Activated T-cell treated with anti-CD3 and anti-CD28 coated beads, Interleukin-2, amount 50 U/mL, for 1 hour (primary cell): ENCODE data around the gene EPHA1.
A peak's percentile ranks its signal among the peaks of the same experiment; 100 is the strongest.
"Not testable (repeated sequence)": the region's sequence is repeated elsewhere in the genome, so short reads cannot be mapped to it uniquely, and the experiment has no call there.

Experiments
- DNase-seq: peaks from one replicate; pipeline ENCODE4 v3.0.0-alpha.2; 2020

Gene EPHA1

DNA sequence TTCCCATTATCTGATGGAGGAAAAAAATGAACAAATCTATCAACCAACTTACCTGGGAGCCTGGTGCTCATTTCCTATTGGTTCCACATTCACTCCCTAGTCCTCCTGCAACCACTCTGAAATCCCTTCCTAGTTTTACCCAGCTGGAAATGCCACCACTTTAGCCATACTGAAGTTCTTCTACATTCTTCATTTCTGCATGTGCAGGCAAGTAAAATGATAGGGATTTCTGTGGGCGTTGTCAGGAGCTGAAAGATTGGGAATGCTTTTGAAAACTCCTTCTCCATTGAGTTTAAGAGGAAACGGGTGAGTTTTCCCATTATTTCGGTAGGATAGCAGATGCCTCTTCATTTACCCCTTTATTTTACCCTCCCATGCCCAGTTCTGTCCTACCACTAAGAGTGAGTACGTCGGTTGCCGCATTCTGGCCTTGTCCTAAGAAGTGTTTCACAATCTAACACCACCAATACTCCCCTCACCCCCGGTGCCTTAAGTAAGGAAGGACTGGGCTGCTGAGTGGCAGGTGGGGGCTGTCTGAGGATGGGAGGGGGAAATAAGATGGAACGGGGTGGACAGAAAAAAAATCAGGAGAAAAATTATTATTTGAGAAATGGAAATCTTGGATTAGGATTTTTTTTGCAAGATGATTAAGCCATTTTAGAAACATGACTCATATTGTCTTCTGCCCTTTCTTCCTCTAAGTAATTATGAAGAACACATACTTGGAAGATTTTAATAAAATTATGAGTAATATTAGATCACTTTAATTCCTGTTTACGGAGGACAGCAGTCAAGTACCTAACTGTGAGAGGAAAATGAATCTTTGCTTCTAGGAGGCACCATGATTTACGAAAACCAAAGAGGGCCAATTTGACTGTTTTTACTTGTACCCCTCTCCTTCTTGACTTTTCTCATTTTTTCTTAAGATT lies 21.4 kb upstream of the EPHA1 start:
- no peak for DNase-seq

DNA sequence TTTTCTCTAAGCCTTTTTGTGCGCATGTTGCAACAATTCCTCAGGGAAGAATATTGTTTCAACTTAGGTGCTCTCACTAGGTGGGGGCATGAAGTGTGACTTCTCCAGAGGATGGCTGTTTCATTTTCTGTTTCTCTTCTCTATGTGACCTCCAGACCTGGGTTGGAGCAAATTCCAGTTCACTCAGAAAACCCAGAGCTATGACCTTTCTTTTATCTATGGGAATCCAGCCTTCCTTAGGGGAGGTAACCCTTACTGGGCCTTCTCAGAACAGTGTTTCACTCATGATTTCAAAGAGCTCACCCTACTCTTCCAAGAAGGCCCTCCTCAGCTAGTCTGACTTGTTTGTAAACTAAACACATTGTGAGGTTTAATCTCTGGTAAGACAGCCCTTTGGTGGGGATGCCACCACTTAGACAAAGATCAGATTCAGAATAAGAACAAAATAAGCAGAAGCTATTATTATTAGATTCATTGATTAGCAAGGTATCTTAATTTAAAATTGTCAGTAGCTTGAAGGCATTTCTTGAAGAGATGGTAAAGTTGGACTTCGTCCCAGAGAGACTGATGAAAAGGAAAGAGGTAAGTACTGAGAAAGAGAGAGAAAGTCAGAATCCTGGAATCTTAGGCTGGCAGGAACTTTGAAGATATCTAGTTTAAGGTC lies 18.0 kb upstream of the EPHA1 start:
- no peak for DNase-seq

DNA sequence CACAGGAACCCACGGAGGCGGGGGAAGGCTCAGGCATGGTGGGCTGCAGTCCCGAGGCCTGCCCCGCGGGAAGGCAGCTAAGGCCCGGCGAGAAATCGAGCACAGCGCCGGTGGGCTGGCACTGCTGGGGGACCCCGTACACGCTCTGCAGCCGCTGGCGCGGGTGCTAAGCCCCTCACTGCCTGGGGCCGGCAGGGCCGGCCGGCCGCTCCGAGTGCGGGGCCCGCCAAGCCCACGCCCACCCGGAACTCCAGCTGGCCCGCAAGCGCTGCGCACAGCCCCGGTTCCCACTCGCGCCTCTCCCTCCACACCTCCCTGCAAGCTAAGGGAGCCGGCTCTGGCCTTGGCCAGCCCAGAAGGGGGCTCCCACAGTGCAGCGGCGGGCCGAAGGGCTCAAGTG lies 15.8 kb upstream of the EPHA1 start:
- not testable (repeated sequence) for DNase-seq

DNA sequence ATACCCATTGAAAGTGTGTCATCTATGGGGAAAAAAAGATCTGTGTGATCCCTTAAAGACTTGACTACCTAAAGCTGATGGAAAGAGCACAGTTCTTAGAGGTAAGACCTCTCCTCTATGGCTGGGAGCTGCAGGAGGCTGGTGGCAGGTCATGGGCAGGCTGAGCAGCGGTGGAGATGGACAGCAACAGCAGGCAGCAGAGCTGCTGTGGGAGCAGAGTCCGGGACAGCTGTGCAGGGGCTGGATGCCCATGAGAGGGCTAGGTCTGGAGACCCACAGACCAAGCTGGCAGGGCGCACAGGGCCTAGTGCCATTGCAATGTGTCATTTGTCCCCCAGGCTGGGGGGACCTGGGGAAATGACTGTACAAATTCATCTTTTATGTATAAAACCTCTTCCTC lies 13.4 kb upstream of the EPHA1 start:
- DNase-seq: no peak

DNA sequence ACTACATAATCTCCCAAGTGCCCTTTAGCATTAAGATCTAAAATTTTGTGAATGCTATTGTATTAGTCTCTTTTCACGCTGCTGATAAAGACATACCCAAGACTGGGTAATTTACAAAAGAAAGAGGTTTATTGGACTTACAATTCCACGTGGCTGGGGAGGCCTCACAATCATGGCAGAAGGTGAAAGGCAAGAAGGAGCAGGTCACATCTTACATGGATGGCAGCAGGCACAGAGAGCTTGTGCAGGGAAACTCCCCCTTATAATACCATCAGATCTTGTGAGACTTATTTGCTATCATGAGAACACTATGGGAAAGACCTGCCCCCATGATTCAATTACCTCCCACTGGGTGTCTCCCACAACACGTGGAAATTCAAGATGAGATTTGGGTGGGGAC lies 12.0 kb upstream of the EPHA1 start:
- not testable (repeated sequence) for DNase-seq

DNA sequence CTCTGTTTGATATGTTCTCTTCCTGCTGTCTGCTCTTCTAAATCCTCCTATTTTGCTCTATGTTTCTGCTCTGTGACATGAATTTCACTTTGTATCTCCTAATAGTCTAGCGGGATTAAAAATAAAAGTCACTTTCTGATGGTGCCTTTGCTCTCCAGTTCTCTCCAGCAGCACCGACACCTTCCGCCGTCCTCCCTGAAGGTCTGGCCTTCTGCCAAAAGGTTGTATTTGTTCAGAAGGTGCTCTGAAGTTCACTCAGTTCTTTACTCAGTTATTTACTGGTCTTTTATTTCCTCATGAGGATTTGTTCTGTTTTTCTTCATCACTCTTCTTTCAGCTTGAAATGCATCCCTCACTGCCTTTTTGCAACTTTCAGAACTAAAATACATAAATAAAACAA lies 11.2 kb upstream of the EPHA1 start:
- no peak for DNase-seq

DNA sequence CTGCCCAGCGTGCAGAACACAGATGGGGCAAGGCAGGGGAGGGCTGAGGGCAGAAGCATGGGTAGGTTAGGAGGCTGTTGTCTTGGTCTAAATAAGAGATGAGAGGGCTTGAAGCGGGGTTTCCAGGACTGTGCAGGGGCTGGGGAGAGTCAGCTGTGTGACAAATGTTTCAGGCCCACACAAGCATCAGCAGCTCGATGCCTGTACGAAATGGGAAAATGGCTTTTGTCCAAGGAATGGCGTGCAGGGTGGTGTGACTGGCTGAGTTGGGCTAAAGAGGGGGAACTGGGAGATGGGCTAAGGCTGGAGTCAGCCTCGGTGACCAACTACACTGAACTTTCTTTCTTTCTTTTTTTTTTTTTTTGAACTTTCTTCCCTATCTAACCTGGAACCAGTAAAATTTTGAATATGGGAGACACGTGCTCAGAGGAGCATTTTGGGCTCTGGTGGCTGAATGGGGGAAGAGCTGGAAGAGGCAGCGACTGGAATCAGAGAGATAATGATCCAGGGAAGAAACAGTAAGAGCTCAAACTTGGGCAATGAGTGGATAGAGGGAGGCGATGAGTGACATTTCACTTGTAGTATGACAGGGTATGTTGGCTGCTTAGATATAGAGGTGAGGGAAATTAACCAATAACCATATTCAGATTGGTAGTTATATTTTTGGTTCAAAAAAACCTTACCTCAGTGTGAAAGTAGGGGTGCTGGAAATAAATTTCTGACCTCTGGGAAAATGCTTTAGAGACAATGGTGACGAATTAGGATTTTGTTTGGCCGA lies 10.2 kb upstream of the EPHA1 start:
- DNase-seq: no peak

DNA sequence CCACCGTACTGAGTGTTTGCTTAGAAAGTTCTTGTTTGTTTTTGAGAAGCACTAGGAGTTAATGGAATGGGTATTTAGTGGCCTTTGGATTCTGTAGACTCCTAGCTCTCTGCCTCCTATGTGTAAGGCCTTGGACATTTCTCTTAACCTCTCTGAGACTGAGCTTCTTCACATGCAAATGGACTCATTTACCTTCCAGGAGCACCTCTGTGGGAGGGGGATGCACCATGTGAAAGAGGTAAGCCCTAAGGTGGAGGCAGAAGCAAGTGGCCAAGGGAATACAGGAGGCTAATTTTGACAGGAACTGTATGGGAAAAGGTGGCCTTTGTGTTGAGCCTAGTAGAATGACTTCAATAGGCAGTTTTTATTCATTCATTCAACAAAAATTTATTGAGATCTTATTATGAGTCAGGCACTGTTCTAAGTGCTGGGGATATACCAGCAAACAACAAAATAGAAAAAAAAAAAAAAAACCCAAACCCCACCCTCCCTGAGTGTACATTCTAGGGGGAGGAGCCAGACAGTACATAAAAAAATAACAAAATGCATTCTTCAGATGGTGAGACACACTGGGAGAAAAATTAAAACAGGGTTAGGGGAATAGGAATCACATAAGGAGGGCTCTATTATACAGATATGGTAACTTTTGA lies 9.2 kb upstream of the EPHA1 start:
- DNase-seq: no peak

DNA sequence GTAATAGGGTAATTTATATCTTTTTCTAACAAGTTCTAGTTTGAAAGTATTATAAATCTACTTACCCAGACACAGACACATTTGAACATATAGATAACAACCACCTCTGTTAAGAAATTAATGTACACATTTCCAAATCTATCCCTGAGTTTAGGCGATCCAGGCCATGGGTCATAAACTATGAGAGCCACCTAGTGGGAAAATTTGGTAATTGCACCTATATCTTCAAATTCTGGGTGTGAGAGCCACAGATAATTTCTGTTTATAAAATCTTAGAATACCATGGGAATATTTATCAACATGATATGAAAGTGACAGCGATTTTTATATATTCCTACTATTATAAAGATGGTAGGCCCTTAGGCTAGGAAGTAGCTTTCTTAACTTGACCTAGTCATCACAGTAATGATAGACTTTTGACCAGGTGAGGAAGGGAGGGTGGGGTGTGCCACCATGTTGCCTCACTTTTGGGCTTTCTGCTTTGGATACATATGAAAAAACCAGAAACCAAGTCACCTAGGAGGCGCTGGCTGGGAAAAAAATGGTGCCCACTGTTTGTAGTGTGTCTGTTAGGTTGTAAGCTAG lies 8.0 kb upstream of the EPHA1 start:
- DNase-seq: no peak

DNA sequence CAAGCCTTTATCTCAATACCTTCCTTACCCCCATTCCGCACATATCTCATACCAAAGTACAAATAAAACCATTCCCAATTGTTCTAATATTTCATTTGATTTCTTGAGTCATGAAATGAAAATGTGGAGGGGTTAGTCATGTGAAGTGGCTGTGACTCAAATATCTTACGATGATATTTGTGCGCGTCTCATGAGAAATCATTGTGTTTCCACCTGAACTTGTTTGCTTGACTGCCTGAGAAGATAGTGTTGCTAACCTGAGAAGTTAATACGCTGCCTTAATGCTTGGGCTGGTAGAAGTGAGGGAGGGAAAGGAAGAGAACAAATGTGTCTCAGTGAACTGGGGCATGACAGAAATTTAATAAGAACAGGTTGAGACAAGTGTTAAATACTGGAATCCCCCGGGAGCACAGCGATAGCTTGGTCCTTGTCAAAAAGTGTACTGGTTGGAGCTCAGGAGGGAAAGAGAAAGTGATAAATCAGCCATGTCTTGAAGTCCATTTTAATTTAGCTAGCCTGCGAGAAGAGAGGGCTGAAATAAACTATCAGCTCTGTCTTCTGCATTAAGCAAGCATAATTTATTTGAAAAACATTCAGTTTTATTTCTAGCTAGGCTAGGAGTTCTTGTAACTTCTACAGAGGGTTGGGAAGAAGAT lies 7.2 kb upstream of the EPHA1 start:
- no peak for DNase-seq

DNA sequence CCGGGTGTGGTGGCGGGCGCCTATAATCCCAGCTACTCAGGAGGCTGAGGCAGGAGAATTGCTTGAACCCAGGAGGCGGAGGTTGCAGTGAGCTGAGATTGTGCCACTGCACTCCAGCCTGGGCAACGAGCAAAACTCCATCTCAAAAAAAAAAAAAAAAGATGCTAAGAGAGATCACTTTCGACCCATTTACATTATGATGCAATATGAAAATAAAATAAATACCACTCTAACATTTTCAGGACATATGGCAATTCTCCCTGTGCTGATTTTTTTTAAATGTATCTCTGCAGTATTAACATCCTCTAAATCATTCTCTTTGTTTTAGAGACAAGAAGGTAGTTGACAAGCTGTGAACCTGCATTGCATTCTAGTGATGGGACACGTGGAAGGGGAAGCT lies 6.6 kb upstream of the EPHA1 start:
- not testable (repeated sequence) for DNase-seq

DNA sequence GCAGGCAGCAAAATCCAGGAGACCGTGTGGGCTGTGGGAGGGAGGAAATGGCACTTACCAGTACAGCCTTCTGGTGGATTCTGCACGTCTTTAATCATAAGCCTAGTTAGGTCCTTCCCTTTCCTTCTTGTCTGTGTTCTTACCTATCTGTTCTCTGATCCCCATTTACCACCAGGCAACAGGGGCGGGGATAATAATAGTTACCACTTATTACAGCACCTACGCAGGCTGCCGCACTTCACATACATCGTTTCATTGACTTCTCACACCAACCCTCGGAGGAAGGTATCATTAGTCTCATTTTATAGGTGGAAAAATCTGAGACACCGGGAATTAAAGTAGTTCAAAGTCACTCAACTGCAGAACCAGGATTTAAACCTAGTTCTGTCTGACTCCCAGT lies 4.5 kb upstream of the EPHA1 start:
- DNase-seq: no peak

DNA sequence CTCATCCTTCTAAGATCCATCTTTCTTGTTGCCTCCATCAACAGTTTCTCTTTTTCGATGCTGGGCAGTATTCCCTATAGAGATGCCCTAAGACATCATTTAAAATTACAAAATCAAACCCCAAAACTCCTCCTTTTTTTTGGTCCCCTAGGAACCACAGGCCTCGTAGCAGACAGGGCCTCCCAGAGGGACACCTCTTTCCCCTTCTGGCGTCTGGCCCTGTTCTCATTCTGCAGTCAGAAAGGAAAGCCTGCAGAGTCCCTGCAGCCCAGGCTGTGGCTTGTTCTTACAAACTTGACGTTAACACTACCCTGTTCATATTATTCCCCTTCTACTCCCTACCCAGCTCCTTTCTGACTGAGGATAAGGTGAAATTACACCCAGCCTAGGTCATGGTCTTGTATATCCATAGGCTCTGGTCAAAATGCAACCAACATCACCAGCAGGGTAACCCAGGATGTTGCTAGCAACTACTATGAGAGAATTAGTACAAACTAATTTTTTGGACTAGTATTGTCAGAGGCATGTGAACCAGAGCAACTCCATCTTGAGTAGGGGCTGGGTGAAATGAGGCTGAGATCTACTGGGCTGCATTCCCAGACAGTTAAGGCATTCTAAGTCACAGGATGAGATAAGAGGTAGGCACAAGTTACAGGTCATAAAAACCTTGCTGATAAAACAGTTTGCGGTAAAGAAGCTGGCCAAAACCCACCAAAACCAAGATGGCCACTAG lies 3.5 kb upstream of the EPHA1 start:
- no peak for DNase-seq

DNA sequence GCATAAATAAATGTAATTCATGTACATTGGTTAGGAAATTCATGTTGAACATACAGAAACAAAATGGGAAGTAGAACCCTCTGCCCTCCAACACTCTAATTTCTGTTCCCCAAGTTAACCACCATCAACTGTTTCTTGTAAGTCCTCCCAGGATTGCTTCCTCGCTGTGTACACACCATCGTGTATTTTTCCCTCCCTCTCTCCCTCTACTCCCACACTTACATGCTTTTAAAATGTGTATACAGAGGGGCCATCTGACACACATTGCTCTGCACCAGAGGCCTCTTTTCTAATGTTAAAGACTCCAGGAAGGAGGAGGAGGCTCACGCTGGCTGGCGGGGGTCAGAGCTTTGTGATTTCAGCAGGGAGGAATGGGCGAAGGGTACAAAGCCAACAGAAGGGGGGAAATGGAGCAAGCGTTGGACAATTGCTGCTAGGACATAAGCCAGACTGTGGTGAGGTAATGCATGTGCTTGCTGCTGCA lies 1.9 kb upstream of the EPHA1 start:
- no peak for DNase-seq

DNA sequence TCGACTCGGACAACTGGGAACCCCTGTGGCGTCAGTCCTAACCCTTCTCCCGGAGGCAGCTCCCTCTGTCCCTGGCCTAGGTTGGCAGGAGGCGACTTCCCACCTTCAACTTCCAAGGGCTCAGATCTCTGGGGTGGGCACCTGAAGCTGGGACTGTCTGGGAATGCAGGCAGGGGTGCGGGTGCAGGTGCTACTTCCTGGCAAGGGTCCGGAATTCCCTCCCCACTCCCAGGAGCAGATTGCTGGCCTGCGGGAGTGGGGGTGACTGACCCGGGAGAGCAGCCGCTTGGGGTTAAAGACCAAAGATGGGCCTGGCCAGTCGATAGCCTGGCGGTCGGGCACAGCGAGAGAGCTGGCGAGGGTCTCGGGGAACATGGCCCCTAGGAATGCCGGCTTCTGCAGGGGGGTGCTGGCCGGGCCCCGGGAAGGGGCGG lies 387 bp downstream of the EPHA1 start:
- no peak for DNase-seq

DNA sequence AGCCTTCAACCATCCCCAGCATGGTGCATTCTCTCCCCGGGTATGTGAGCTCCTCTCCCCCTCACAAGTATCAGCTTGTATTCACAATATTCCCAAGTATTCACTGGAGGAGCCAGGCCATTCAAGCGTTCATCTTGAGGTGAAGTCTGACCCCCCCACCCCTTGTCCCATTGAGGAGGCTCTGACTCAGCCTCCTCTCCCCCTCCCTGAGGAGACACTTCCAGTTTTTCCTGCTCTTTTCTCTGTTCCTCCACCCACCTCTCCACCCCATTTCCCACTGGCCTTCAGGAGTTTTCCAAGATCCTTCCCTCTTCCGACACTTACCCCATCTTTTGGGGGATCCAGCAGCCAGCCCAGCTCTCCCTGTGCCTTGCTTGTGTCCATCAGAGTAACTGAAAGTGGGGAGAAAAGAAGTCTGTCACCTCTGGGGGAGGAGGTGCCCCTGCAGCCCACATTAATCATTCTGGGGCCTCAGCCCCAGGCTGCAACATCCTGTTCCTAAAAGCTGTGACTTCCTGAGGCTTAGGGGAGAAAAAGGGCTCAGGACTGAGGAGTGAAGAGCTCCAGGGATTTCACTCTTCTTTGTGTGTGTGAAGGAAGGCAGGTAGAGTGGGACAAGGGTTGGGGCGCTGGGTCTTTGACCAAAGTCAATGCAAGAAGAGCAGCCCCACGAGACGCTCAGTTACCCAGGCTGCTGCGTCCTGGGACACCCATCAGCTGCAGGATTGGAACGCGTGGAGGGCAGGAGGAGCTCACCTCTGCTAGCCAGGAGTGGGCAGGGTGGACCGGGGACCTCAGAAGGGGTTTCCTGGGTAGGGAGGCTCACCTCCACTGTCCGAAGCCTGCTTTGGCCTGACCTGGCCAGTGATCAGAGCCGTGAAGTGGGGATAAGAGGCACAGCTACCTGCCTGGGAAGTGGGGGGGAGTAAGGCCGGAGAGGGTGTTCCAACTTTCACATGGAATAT lies 1.1 kb downstream of the EPHA1 start:
- DNase-seq: peak; percentile 59

DNA sequence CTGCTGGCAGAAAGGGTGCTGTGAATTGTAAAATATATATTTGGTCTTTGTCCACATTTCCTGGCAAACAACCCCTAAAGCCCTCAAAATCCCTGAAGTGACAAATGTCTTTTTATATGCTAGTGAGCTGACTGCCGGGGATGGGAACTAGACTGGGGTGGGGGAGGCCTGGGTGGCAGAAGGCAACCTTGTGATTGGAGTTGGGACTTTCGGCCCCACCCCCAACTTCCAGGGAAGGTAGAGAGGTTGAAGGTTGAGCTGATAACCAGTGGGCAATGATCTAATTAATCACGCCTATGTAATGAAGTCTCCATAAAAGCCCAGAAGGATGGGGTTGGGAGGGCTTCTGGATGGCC lies 2.7 kb downstream of the EPHA1 start:
- DNase-seq: no peak

DNA sequence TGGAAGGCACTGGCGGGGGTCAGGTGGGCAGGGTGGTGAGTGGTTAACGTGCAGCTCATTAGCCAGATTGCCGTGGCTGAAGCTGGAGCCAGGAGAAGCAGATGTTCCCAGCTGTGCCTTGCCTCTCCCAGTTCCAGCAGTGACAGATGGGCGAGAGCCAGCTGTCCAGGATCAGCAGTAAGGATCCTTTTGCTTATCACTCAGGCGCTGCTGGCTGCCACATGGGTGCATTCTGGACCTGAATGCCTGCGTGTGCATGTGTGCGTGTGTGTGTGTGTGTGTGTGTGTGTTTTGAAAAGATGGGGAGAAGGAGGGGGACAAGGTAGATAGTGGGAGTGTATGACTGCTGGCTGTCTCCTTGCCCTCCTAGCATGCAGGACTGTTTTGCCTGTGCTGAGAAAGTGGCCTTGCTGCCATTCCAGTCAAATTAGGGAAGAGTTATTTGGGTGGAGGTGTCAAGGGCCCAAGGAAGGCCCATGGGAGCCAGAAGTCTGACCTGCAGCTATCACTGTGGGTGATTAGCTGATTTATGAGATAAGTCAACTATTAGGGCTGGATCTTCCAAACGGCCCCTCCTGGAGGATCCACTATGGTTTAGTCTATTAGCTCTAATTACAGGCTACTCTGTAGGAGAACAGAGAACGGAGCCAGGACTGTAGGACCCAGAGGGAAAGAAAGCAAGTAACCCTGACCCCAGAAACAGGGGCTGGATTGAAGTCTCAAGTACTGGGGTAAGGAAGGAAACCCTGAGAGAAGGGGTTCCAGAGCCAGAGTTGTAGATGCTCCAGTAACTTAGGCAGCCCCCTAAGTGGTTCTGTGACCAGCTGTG lies 3.3 kb downstream of the EPHA1 start:
- no peak for DNase-seq

DNA sequence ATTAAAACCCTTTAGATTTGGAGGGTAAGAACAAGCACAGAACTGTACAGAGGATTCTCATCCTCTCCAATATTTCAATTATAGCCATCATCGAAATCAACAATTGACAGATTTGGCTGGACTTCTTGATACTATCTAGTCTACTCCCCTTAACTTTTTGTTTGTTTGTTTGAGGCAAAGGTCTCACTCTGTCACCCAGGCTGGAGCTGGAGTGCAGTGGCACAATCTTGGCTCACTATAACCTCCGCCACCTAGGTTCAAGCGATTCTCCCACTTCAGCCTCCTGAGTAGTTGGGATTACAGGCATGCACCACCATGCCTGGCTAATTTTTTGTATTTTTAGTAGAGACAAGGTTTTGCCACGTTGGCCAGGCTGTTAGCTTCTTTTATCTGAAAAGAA lies 6.4 kb downstream of the EPHA1 start:
- not testable (repeated sequence) for DNase-seq
